IMR-90 (cell line): ENCODE results near the gene PPP1R1C. TPM values are rescaled to one million over a fixed set of nuclear protein-coding genes. Genes with fewer than 3 reads are reported as not detected.
A peak's percentile ranks its signal among the peaks of the same experiment; 100 is the strongest.

Source experiments
- ATAC-seq: fragments of 200-7000 bp; cut with Tn5 transposase; 2 replicates; pipeline ENCODE4 v1.9.1; 2020; ENCODE audit warnings: low read depth, mild to moderate bottlenecking, moderate library complexity
- BruUV-seq: library from RNA; stranded (reverse); fragments of 400-500 nt; replicated peaks from 2 replicates; lab custom pipeline; 2021; lab: Mats Ljungman, UMichigan
- CTCF ChIA-PET: fragments of 300-600 bp; formaldehyde crosslinking; extraction: SDS; loops from one replicate; lab custom pipeline; 2021; ENCODE audit warnings: antibody characterized with exemption; lab: Yijun Ruan, JAX
- POLR2A ChIA-PET: fragments of 300-600 bp; sonication (Branson Sonifier 250); formaldehyde crosslinking; loops from one replicate; lab custom pipeline; 2022; ENCODE audit warnings: antibody characterized with exemption; ENCODE audit not compliant: unreplicated experiment; lab: Charles Lee
- DNase-seq: peaks from one replicate; pipeline ENCODE4 v3.0.0; 2013
- H2AFZ ChIP-seq: replicated peaks from 2 replicates; pipeline ENCODE3; 2013; ENCODE audit warnings: low read length, mild to moderate bottlenecking; ENCODE audit not compliant: poor library complexity
- H2AK5ac ChIP-seq: 2 replicates; pipeline ENCODE4 v1.6.1; 2013; ENCODE audit warnings: low read depth, low read length, inconsistent platforms
- H2AK9ac ChIP-seq: replicated peaks from 2 replicates; pipeline ENCODE3; 2013; ENCODE audit warnings: mild to moderate bottlenecking, low read depth, low read length, moderate library complexity; ENCODE audit not compliant: poor library complexity
- H2BK120ac ChIP-seq: 2 replicates; pipeline ENCODE4 v1.6.1; 2013; ENCODE audit warnings: low read depth, low read length, inconsistent platforms
- H2BK15ac ChIP-seq: 3 replicates; pipeline ENCODE4 v1.6.1; 2013; ENCODE audit warnings: low read depth, low read length, inconsistent platforms
- H2BK20ac ChIP-seq: 2 replicates; pipeline ENCODE4 v1.6.1; 2013; ENCODE audit warnings: low read depth, mild to moderate bottlenecking, inconsistent platforms, low read length, moderate library complexity
- H2BK5ac ChIP-seq: 2 replicates; pipeline ENCODE4 v1.6.1; 2013; ENCODE audit warnings: mild to moderate bottlenecking, low read depth, low read length, inconsistent platforms; ENCODE audit not compliant: poor library complexity, severe bottlenecking
- H3K14ac ChIP-seq: replicated peaks from 2 replicates; pipeline ENCODE4 v1.6.1; 2013; ENCODE audit warnings: low read depth, low read length, inconsistent platforms
- H3K18ac ChIP-seq: 2 replicates; pipeline ENCODE4 v1.6.1; 2013; ENCODE audit warnings: low read depth, low read length, control low read depth
- H3K23ac ChIP-seq: 2 replicates; pipeline ENCODE4 v1.6.1; 2013; ENCODE audit warnings: low read depth, low read length, inconsistent platforms
- H3K27ac ChIP-seq: 2 replicates; pipeline ENCODE4 v1.5.1; 2013; ENCODE audit warnings: mild to moderate bottlenecking, control low read depth, low read length; ENCODE audit not compliant: insufficient read depth
- H3K27me3 ChIP-seq: 2 replicates; pipeline ENCODE4 v1.6.1; 2013; ENCODE audit warnings: low read length; ENCODE audit not compliant: control insufficient read depth, insufficient read depth
- H3K36me3 ChIP-seq: 2 replicates; pipeline ENCODE4 v1.6.1; 2013; ENCODE audit warnings: low read length, mixed read lengths; ENCODE audit not compliant: control insufficient read depth, insufficient read depth
- H3K4ac ChIP-seq: 2 replicates; pipeline ENCODE4 v1.6.1; 2013; ENCODE audit warnings: low read depth, low read length, inconsistent platforms
- H3K4me1 ChIP-seq: 2 replicates; pipeline ENCODE4 v1.6.1; 2013; ENCODE audit warnings: low read length, mixed read lengths; ENCODE audit not compliant: control insufficient read depth, insufficient read depth
- H3K4me2 ChIP-seq: 2 replicates; pipeline ENCODE4 v1.6.1; 2013; ENCODE audit warnings: low read depth, mild to moderate bottlenecking, control low read depth, low read length, moderate library complexity
- H3K4me3 ChIP-seq: 2 replicates; pipeline ENCODE4 v1.5.1; 2013; ENCODE audit warnings: low read depth, mild to moderate bottlenecking, control low read depth, low read length, moderate library complexity; ENCODE audit not compliant: insufficient read depth
- H3K56ac ChIP-seq: 2 replicates; pipeline ENCODE4 v1.6.1; 2013; ENCODE audit warnings: low read length, inconsistent platforms; ENCODE audit not compliant: insufficient read depth; ENCODE audit errors: extremely low read depth
- H3K79me1 ChIP-seq, 2 experiments: 2 replicates each; pipeline ENCODE4 v1.6.1; 2013; ENCODE audit warnings: low read length in 2 of 2, inconsistent platforms in 1 of 2, low read depth in 1 of 2
- H3K9ac ChIP-seq: 2 replicates; pipeline ENCODE4 v1.6.1; 2013; ENCODE audit warnings: low read depth, low read length, control low read depth
- H3K9me1 ChIP-seq: 2 replicates; pipeline ENCODE4 v1.6.1; 2013; ENCODE audit warnings: low read length, inconsistent platforms; ENCODE audit not compliant: insufficient read depth
- H3K9me3 ChIP-seq: 2 replicates; pipeline ENCODE4 v1.6.1; 2013; ENCODE audit warnings: low read length; ENCODE audit not compliant: control insufficient read depth, insufficient read depth
- H4K20me1 ChIP-seq: 2 replicates; pipeline ENCODE4 v1.6.1; 2013; ENCODE audit warnings: low read length, inconsistent platforms; ENCODE audit not compliant: insufficient read depth
- H4K5ac ChIP-seq: 2 replicates; pipeline ENCODE4 v1.6.1; 2013; ENCODE audit warnings: mild to moderate bottlenecking, low read depth, low read length, control low read depth
- H4K8ac ChIP-seq, 2 experiments: 2 replicates each; pipeline ENCODE4 v1.6.1; 2013; ENCODE audit warnings: low read depth in 2 of 2, low read length in 2 of 2, control low read depth in 1 of 2, inconsistent platforms in 1 of 2
- H4K91ac ChIP-seq: 2 replicates; pipeline ENCODE4 v1.6.1; 2013; ENCODE audit warnings: low read depth, low read length, inconsistent platforms; ENCODE audit not compliant: insufficient read depth
- BHLHE40 ChIP-seq: fragments of 150-350 bp; IDR thresholded peaks from 2 replicates; pipeline ENCODE4 v1.6.1; 2016; ENCODE audit warnings: mild to moderate bottlenecking, low read depth, low read length
- CEBPB ChIP-seq: IDR thresholded peaks from 2 replicates; pipeline ENCODE4 v1.6.1; 2012; ENCODE audit warnings: low read depth, low read length, improper control_type of control experiment
- CHD1 ChIP-seq: IDR thresholded peaks from 2 replicates; pipeline ENCODE4 v1.6.1; 2012; ENCODE audit warnings: low read depth, low read length, improper control_type of control experiment
- CTCF ChIP-seq: conservative IDR thresholded peaks from 2 replicates; pipeline ENCODE4 v1.5.1; 2012; ENCODE audit warnings: mild to moderate bottlenecking, low read depth, low read length, improper control_type of control experiment
- ELK1 ChIP-seq: fragments of 150-350 bp; IDR thresholded peaks from 2 replicates; pipeline ENCODE4 v1.6.1; 2016; ENCODE audit warnings: low read depth, mild to moderate bottlenecking, low read length, moderate library complexity, borderline replicate concordance
- FOS ChIP-seq: fragments of 150-350 bp; IDR thresholded peaks from 2 replicates; pipeline ENCODE4 v1.6.1; 2016; ENCODE audit warnings: low read depth, low read length
- MAFK ChIP-seq: IDR thresholded peaks from 2 replicates; pipeline ENCODE4 v1.6.1; 2012; ENCODE audit warnings: low read depth, low read length, improper control_type of control experiment
- MAZ ChIP-seq: IDR thresholded peaks from 2 replicates; pipeline ENCODE4 v1.6.1; 2012; ENCODE audit warnings: low read depth, mild to moderate bottlenecking, low read length, improper control_type of control experiment, moderate library complexity, borderline replicate concordance
- MXI1 ChIP-seq: IDR thresholded peaks from 2 replicates; pipeline ENCODE4 v1.6.1; 2012; ENCODE audit warnings: low read depth, mild to moderate bottlenecking, low read length, moderate library complexity, borderline replicate concordance
- NFE2L2 ChIP-seq: fragments of 150-350 bp; IDR thresholded peaks from 2 replicates; pipeline ENCODE4 v1.6.1; 2016; ENCODE audit warnings: low read depth, mild to moderate bottlenecking, low read length
- POLR2A ChIP-seq: IDR thresholded peaks from 2 replicates; pipeline ENCODE4 v1.6.1; 2012; ENCODE audit warnings: mild to moderate bottlenecking, low read depth, low read length
- RAD21 ChIP-seq: IDR thresholded peaks from 2 replicates; pipeline ENCODE4 v1.6.1; 2012; ENCODE audit warnings: low read length, improper control_type of control experiment
- RCOR1 ChIP-seq: IDR thresholded peaks from 2 replicates; pipeline ENCODE4 v1.6.1; 2012; ENCODE audit warnings: mild to moderate bottlenecking, low read length, improper control_type of control experiment; ENCODE audit not compliant: insufficient replicate concordance
- RFX5 ChIP-seq: IDR thresholded peaks from 2 replicates; pipeline ENCODE4 v1.8.0; 2012; ENCODE audit warnings: low read depth, mild to moderate bottlenecking, low read length, moderate library complexity
- SMC3 ChIP-seq: fragments of 150-350 bp; IDR thresholded peaks from 2 replicates; pipeline ENCODE4 v1.6.1; 2016; ENCODE audit warnings: low read depth, mild to moderate bottlenecking, antibody characterized with exemption, low read length, moderate library complexity
- USF2 ChIP-seq: fragments of 150-350 bp; IDR thresholded peaks from 2 replicates; pipeline ENCODE4 v1.6.1; 2017; ENCODE audit warnings: mild to moderate bottlenecking, antibody characterized with exemption, low read length, low read depth
- WGBS, 2 experiments: methylation state at CpG; one replicate each; pipeline versions ENCODE4 v1.1.5 to v1.1.7; 2013; ENCODE audit warnings: missing lambda C conversion rate in 2 of 2; ENCODE audit not compliant: insufficient read length in 1 of 2; ENCODE audit errors: extremely low coverage in 2 of 2; 5-methylcytosine and 5-hydroxymethylcytosine counted together
- dilution Hi-C: fragments of 300-500 bp; cut with HindIII; formaldehyde crosslinking; loops from one replicate; pipeline ENCODE4 v1.14.3; 2018; ENCODE audit warnings: low sequenced_read_pairs; ENCODE audit not compliant: unreplicated experiment
- in situ Hi-C: fragments of 300-500 bp; cut with MboI; formaldehyde crosslinking; loops from 3 replicates; pipeline ENCODE4 v1.14.3; 2019; ENCODE audit warnings: low sequenced_read_pairs, inconsistent platforms, mixed read lengths
- intact Hi-C: fragments of 100-400 bp; cut with micrococcal nuclease; formaldehyde crosslinking; loops from 2 replicates; pipeline ENCODE4 v1.10.0; 2022
- polyA plus RNA-seq, 3 experiments: library from polyadenylated mRNA; depleted of rRNA; stranded (reverse); fragments of >200 nt; gene quantifications; 2 replicates each; pipeline ENCODE4 v1.2.3, GENCODE V29; 2012; ENCODE audit warnings: low replicate concordance in 1 of 3
- total RNA-seq: library from RNA; depleted of rRNA; stranded (reverse); fragments of >200 nt; gene quantifications from 2 replicates; pipeline ENCODE4 v1.2.3, GENCODE V29; 2012

The PPP1R1C gene
- total and polyA plus RNA-seq, 2 of the 4 experiments (the other 2 are of a cell fraction): 0.10 to 0.36 TPM

GRCh38 chr2:182144776-182145165, 159.1 kb downstream of the PPP1R1C start:
- H3K18ac ChIP-seq: no peak overlapping the region
- no peaks in the 10 kb centered on the region for H3K27me3 ChIP-seq
- peak overlapping the region; percentile 85 for H2AFZ ChIP-seq
- no peaks in the 10 kb centered on the region for H4K20me1 ChIP-seq
- no peak overlapping the region for H2BK120ac ChIP-seq
- no peaks in the 10 kb centered on the region for H3K79me1 ChIP-seq
- H3K36me3 ChIP-seq: no peaks in the 10 kb centered on the region
- H2BK20ac ChIP-seq: no peak overlapping the region
- H2AK5ac ChIP-seq: no peak overlapping the region
- BruUV-seq: no TSS peak
- TF ChIP-seq CHD1 (no peak), BHLHE40 (no peak), RFX5 (no peak), CTCF (no peak), RCOR1 (no peak), ELK1 (no peak), CEBPB (no peak), NFE2L2 (no peak), SMC3 (no peak), FOS (no peak), USF2 (no peak), MXI1 (no peak), MAFK (no peak), MAZ (no peak), POLR2A (no peak), RAD21 (no peak)
- H3K9me3 ChIP-seq: no peaks in the 10 kb centered on the region
- H4K8ac ChIP-seq: no peak overlapping the region; a peak in 1 of 4 replicates
- H3K4me1 ChIP-seq: no peaks in the 10 kb centered on the region
- no peak overlapping the region for H3K56ac ChIP-seq
- intact Hi-C loops: no loop called here
- POLR2A ChIA-PET: no interaction called here
- H3K9me1 ChIP-seq: peaks cover 2% of the 10 kb centered on the region; the same call in 1 of the 2 replicates
- no peak overlapping the region for H4K5ac ChIP-seq
- CTCF ChIA-PET: interaction anchor here (0.6 to 1.2 kb wide), 2 partner anchors 515 to 677 kb away, joined by 3 read pairs; no protein-coding TSS in a partner anchor
- dilution Hi-C loops: no loop called here
- peak overlapping the region; percentile 72; the same call in 1 of the 2 replicates for H3K23ac ChIP-seq
- no peak overlapping the region for H2BK15ac ChIP-seq
- peak overlapping the region; percentile 9; the same call in 1 of the 2 replicates for H4K91ac ChIP-seq
- H3K4me2 ChIP-seq: no peak overlapping the region
- WGBS, 2 experiments: no CpG with 5 or more reads among the region's 1 CpG
- in situ Hi-C loops: loop anchor here (25.0 kb wide), 1 partner anchor 557 kb away; no protein-coding TSS in a partner anchor
- ATAC-seq: peak; percentile 54
- DNase-seq: no peak
- no peak overlapping the region for H3K27ac ChIP-seq
- no peak overlapping the region for H3K9ac ChIP-seq
- no peak overlapping the region for H3K4ac ChIP-seq
- H2AK9ac ChIP-seq: peak overlapping the region; percentile 9
- H3K4me3 ChIP-seq: no peak overlapping the region
- no peak overlapping the region for H2BK5ac ChIP-seq
- no peak overlapping the region; the same call in 1 of the 2 replicates for H3K14ac ChIP-seq
